CD4-positive, alpha-beta T cell treated with Interleukin-10 for 1 hour (primary cell): ENCODE measurements around the gene PPIB.

Source experiments
- DNase-seq: peaks from one replicate; pipeline ENCODE4 v3.0.0-alpha.2; 2020

Gene PPIB

GRCh38 chr15:64157599-64158125, 5.2 kb downstream of the PPIB start:
- no peak for DNase-seq

GRCh38 chr15:64156652-64157331, 6.0 kb downstream of the PPIB start:
- DNase-seq = no peak

GRCh38 chr15:64155802-64156651, 6.8 kb downstream of the PPIB start:
- DNase-seq = no peak

- peak; percentile 90 for DNase-seq
These were observed 9.1 kb downstream of the PPIB start for GRCh38 chr15:64153480-64154367.

- no peak for DNase-seq
These were observed 10.1 kb downstream of the PPIB start for GRCh38 chr15:64152507-64153387.

GRCh38 chr15:64151727-64152506, 10.9 kb downstream of the PPIB start, which contains the start of gene SNX22:
SNX22 (plus strand) TSS chr15:64151731; CDS start chr15:64151776, 45 bp downstream.
- DNase-seq = peak; percentile 23

GRCh38 chr15:64149893-64150578, 12.8 kb downstream of the PPIB start:
- DNase-seq = no peak

- DNase-seq = no peak
These were observed 13.4 kb downstream of the PPIB start for GRCh38 chr15:64149424-64149823.

- no peak for DNase-seq
These were observed 14.2 kb downstream of the PPIB start for GRCh38 chr15:64148581-64148980.

GRCh38 chr15:64148168-64148567, 14.7 kb downstream of the PPIB start:
- DNase-seq = no peak

- DNase-seq = no peak
These were observed 15.7 kb downstream of the PPIB start for GRCh38 chr15:64146885-64147681.

- no peak for DNase-seq
These were observed 16.3 kb downstream of the PPIB start for GRCh38 chr15:64146520-64146884.

GRCh38 chr15:64146041-64146440, 16.8 kb downstream of the PPIB start:
- DNase-seq = no peak

- DNase-seq = no peak
These were observed 18.1 kb downstream of the PPIB start for GRCh38 chr15:64144565-64145281.

- no peak for DNase-seq
These were observed 18.6 kb downstream of the PPIB start for GRCh38 chr15:64144192-64144564.

GRCh38 chr15:64143276-64143675, 19.5 kb downstream of the PPIB start:
- no peak for DNase-seq

- DNase-seq = no peak
These were observed 20.9 kb downstream of the PPIB start for GRCh38 chr15:64141798-64142512.

- no peak for DNase-seq
These were observed 24.4 kb downstream of the PPIB start for GRCh38 chr15:64138331-64138941.
